Measurements from ENCODE around the gene GNAI1. TPM values are rescaled to one million over a fixed set of nuclear protein-coding genes. Genes with fewer than 3 reads are reported as not detected.
A peak's percentile ranks its signal among the peaks of the same experiment; 100 is the strongest.

GNAI1 gene
- total RNA-seq, 1 donor from 2014 or later = 36.0 TPM

- Histone ChIP-seq H3K9me3 (no peaks in the 10 kb centered on the region), H3K36me3 (no peaks in the 10 kb centered on the region), H3K4me1 (no peaks in the 10 kb centered on the region), H3K4me3 (no peak overlapping the region), H3K27me3 (no peaks in the 10 kb centered on the region), H3K27ac (no peak overlapping the region)
- DNase-seq = no peak
- no peak for TF ChIP-seq CTCF (IDR thresholded peaks at IDR 0.05)
- intact Hi-C loops (cut with DNase I) = no loop called here
- no peak for ATAC-seq
Observed at GRCh38 chr7:80127412-80128160, 7.0 kb upstream of the GNAI1 start.

GRCh38 chr7:80128918-80129317 lies 5.7 kb upstream of the GNAI1 start:
- H3K4me3 ChIP-seq = no peak overlapping the region
- ATAC-seq (peak; percentile 64), DNase-seq (no peak)
- H3K36me3 ChIP-seq = no peaks in the 10 kb centered on the region
- no peaks in the 10 kb centered on the region for H3K9me3 ChIP-seq
- no peak for TF ChIP-seq CTCF (IDR thresholded peaks at IDR 0.05)
- no peaks in the 10 kb centered on the region for H3K27me3 ChIP-seq
- H3K4me1 ChIP-seq = no peaks in the 10 kb centered on the region
- intact Hi-C loops (cut with DNase I) = no loop called here
- no peak overlapping the region for H3K27ac ChIP-seq

- no peak for TF ChIP-seq CTCF (IDR thresholded peaks at IDR 0.05)
- ATAC-seq = no peak
- intact Hi-C loops (cut with DNase I) = no loop called here
- DNase-seq = no peak
- Histone ChIP-seq H3K27me3 (no peaks in the 10 kb centered on the region), H3K9me3 (no peaks in the 10 kb centered on the region), H3K4me3 (no peak overlapping the region), H3K4me1 (no peaks in the 10 kb centered on the region), H3K36me3 (no peaks in the 10 kb centered on the region), H3K27ac (no peak overlapping the region)
Observed at GRCh38 chr7:80129785-80130184, 4.8 kb upstream of the GNAI1 start.

GRCh38 chr7:80131675-80132435 lies 2.8 kb upstream of the GNAI1 start:
- peaks cover 9% of the 10 kb centered on the region for H3K4me1 ChIP-seq
- H3K27ac ChIP-seq = no peak overlapping the region
- H3K9me3 ChIP-seq = no peaks in the 10 kb centered on the region
- no peak for DNase-seq
- TF ChIP-seq CTCF (IDR thresholded peaks at IDR 0.05) = no peak
- no peaks in the 10 kb centered on the region for H3K36me3 ChIP-seq
- no peaks in the 10 kb centered on the region for H3K27me3 ChIP-seq
- H3K4me3 ChIP-seq = no peak overlapping the region
- ATAC-seq = no peak
- intact Hi-C loops (cut with DNase I) = no loop called here

- intact Hi-C loops (cut with DNase I) = no loop called here
- no peak for DNase-seq
- peaks cover 13% of the 10 kb centered on the region for H3K4me1 ChIP-seq
- no peaks in the 10 kb centered on the region for H3K9me3 ChIP-seq
- no peak for TF ChIP-seq CTCF (IDR thresholded peaks at IDR 0.05)
- H3K4me3 ChIP-seq = no peak overlapping the region
- no peak overlapping the region for H3K27ac ChIP-seq
- no peaks in the 10 kb centered on the region for H3K27me3 ChIP-seq
- H3K36me3 ChIP-seq = no peaks in the 10 kb centered on the region
- ATAC-seq = no peak
Observed at GRCh38 chr7:80132594-80132993, 2.0 kb upstream of the GNAI1 start.
